Mammary epithelial cell (primary cell): ENCODE results near the gene B3GALT6.

Source experiments
- EZH2 ChIP-seq: IDR thresholded peaks from 2 replicates; pipeline ENCODE4 v1.6.1; 2012; ENCODE audit warnings: low read length, inconsistent platforms, borderline replicate concordance
- TF ChIP-seq, protein P1 (sequence below), 2 donors: IDR thresholded peaks in 1 of 2; conservative IDR thresholded peaks in 1 of 2; 2 replicates each; pipeline ENCODE4 v1.5.1; 2011 to 2012; ENCODE audit warnings: inconsistent platforms in 2 of 2, low read length in 2 of 2, mild to moderate bottlenecking in 2 of 2, control low read depth in 1 of 2, low read depth in 1 of 2; ENCODE audit not compliant: insufficient read depth in 1 of 2; ENCODE audit errors: extremely low read depth in 1 of 2

GRCh38 chr1:1215080-1215676, 16.9 kb upstream of the B3GALT6 start:
- no peak for TF ChIP-seq EZH2
- TF ChIP-seq, protein P1, sequence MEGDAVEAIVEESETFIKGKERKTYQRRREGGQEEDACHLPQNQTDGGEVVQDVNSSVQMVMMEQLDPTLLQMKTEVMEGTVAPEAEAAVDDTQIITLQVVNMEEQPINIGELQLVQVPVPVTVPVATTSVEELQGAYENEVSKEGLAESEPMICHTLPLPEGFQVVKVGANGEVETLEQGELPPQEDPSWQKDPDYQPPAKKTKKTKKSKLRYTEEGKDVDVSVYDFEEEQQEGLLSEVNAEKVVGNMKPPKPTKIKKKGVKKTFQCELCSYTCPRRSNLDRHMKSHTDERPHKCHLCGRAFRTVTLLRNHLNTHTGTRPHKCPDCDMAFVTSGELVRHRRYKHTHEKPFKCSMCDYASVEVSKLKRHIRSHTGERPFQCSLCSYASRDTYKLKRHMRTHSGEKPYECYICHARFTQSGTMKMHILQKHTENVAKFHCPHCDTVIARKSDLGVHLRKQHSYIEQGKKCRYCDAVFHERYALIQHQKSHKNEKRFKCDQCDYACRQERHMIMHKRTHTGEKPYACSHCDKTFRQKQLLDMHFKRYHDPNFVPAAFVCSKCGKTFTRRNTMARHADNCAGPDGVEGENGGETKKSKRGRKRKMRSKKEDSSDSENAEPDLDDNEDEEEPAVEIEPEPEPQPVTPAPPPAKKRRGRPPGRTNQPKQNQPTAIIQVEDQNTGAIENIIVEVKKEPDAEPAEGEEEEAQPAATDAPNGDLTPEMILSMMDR (conservative IDR thresholded peaks at IDR 0.05 in 1 of 2, IDR thresholded peaks at IDR 0.05 in 1 of 2; ENCODE audit: extremely low read depth in 1 of 2, insufficient read depth in 1 of 2, low read depth in 1 of 2, low read length in 2 of 2): no peak
